Measurements from ENCODE around the gene SUCO. TPM values are rescaled to one million over a fixed set of nuclear protein-coding genes. Genes with fewer than 3 reads are reported as not detected.
"Not testable (repeated sequence)": the region's sequence is repeated elsewhere in the genome, so short reads cannot be mapped to it uniquely, and the experiment has no call there.

SUCO gene
- total RNA-seq, 2 donors from 2014 or later = 62.2 TPM

DNA sequence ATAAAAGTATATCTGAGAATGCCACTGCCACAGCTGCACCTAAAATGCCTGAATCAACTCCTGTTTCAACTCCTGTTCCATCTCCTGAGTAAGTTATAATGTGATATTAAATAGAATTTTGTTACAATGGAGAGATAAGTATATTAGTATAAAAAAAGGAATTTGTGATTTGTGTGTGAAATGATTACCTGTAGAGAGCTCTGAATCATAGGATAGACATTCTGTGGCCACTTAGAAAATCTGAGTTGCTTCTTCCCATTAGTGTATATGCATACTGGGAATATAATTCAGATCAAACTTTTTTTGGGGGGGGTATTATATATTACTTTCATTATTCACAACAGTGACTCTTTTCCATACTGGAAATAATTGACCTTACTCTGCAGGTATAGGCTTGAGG lies 52.9 kb downstream of the SUCO start:
- H3K36me3 Mint-ChIP-seq (ENCODE audit: low read depth) = peaks cover 37% of the 10 kb centered on the region
- H3K27me3 Mint-ChIP-seq (ENCODE audit: insufficient read depth) = no peaks in the 10 kb centered on the region
- peaks cover 13% of the 10 kb centered on the region for H3K4me1 Mint-ChIP-seq
- no peaks in the 10 kb centered on the region for H3K27me3 ChIP-seq (ENCODE audit: control insufficient read depth, insufficient read depth, low read length, poor library complexity, severe bottlenecking)
- TF ChIP-seq, protein P1, sequence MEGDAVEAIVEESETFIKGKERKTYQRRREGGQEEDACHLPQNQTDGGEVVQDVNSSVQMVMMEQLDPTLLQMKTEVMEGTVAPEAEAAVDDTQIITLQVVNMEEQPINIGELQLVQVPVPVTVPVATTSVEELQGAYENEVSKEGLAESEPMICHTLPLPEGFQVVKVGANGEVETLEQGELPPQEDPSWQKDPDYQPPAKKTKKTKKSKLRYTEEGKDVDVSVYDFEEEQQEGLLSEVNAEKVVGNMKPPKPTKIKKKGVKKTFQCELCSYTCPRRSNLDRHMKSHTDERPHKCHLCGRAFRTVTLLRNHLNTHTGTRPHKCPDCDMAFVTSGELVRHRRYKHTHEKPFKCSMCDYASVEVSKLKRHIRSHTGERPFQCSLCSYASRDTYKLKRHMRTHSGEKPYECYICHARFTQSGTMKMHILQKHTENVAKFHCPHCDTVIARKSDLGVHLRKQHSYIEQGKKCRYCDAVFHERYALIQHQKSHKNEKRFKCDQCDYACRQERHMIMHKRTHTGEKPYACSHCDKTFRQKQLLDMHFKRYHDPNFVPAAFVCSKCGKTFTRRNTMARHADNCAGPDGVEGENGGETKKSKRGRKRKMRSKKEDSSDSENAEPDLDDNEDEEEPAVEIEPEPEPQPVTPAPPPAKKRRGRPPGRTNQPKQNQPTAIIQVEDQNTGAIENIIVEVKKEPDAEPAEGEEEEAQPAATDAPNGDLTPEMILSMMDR (conservative IDR thresholded peaks at IDR 0.05) = no peak
- H3K9me3 Mint-ChIP-seq = peaks cover 5% of the 10 kb centered on the region
- no peak overlapping the region for H3K27ac Mint-ChIP-seq
- H3K27ac ChIP-seq (ENCODE audit: low read depth, low read length) = no peak overlapping the region
- no peak overlapping the region for H3K4me3 ChIP-seq (ENCODE audit: low read length)
- peaks cover 12% of the 10 kb centered on the region for H3K9me3 ChIP-seq (ENCODE audit: control insufficient read depth, low read length)
- no peak overlapping the region for H3K4me3 Mint-ChIP-seq
- peaks cover 8% of the 10 kb centered on the region for H3K4me1 ChIP-seq (ENCODE audit: control insufficient read depth, insufficient read depth, low read length)
- no peak overlapping the region for H3K9ac ChIP-seq (ENCODE audit: extremely low read depth, low read length, poor library complexity, severe bottlenecking)
- peaks cover 95% of the 10 kb centered on the region for H3K36me3 ChIP-seq (ENCODE audit: control insufficient read depth, insufficient read depth, low read length)
- no peak for DNase-seq

DNA sequence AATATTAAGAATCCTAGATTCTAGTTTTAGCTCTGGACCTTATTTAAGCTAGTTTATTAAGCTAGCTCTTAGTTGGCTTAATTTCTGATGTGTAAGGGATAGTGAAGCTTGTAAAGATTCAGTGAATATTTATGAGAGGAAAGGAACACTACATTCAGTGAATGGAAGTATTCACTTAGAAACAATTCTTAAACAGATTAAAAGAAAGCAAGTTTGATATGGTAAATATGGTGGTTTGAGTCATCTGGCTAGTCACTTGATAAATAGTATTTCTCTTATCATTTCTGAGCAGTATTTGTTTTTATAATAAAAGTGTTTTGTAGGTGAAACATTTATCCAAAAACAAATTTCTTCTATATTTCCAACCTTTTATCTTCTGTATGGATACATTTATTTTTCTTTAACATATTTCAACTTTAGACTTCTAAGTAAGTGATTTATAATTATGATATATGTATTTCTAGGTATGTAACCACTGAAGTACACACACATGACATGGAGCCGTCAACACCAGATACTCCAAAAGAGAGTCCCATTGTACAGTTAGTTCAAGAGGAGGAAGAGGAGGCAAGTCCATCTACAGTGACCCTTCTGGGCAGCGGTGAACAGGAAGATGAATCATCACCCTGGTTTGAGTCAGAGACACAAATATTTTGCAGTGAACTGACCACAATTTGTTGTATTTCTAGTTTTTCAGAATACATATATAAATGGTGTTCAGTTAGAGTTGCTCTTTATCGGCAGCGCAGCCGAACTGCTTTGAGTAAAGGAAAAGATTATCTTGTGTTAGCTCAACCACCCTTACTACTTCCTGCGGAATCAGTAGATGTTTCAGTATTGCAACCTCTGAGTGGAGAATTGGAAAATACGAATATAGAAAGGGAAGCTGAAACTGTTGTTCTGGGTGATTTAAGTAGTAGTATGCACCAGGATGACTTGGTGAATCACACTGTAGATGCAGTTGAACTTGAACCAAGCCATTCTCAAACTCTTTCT lies 55.6 kb downstream of the SUCO start:
- H3K9me3 Mint-ChIP-seq = peaks cover 23% of the 10 kb centered on the region
- Histone ChIP-seq H3K9me3 (ENCODE audit: control insufficient read depth, low read length) (peaks cover 22% of the 10 kb centered on the region), H3K4me3 (ENCODE audit: low read length) (no peak overlapping the region), H3K27ac (ENCODE audit: low read depth, low read length) (no peak overlapping the region), H3K9ac (ENCODE audit: extremely low read depth, low read length, poor library complexity, severe bottlenecking) (no peak overlapping the region), H3K27me3 (ENCODE audit: control insufficient read depth, insufficient read depth, low read length, poor library complexity, severe bottlenecking) (no peaks in the 10 kb centered on the region), H3K4me1 (ENCODE audit: control insufficient read depth, insufficient read depth, low read length) (no peaks in the 10 kb centered on the region), H3K36me3 (ENCODE audit: control insufficient read depth, insufficient read depth, low read length) (peaks cover 76% of the 10 kb centered on the region)
- TF ChIP-seq, protein P1 (conservative IDR thresholded peaks at IDR 0.05) = no peak
- peaks cover 55% of the 10 kb centered on the region for H3K36me3 Mint-ChIP-seq (ENCODE audit: low read depth)
- WGBS, 2 experiments (ENCODE audit: insufficient coverage in 1 of 2, insufficient read length in 1 of 2) = 93 to 95% methylated on average over 4 to 7 of the region's 7 CpGs
- H3K27ac Mint-ChIP-seq = no peak overlapping the region
- H3K27me3 Mint-ChIP-seq (ENCODE audit: insufficient read depth) = no peaks in the 10 kb centered on the region
- no peak for DNase-seq
- no peak overlapping the region for H3K4me3 Mint-ChIP-seq
- no peaks in the 10 kb centered on the region for H3K4me1 Mint-ChIP-seq

DNA sequence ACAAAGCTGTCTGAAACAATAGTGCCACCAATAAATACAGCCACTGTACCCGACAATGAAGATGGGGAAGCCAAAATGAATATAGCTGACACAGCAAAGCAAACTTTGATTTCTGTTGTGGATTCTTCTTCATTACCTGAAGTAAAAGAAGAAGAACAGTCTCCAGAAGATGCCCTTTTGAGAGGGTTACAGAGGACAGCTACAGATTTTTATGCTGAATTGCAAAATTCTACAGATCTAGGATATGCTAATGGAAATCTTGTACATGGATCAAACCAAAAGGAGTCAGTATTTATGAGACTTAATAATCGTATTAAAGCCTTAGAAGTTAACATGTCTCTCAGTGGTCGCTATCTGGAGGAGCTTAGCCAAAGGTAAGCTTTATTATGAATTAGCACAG lies 56.6 kb downstream of the SUCO start:
- Histone ChIP-seq H3K4me3 (ENCODE audit: low read length) (no peak overlapping the region), H3K9me3 (ENCODE audit: control insufficient read depth, low read length) (peaks cover 22% of the 10 kb centered on the region), H3K4me1 (ENCODE audit: control insufficient read depth, insufficient read depth, low read length) (no peaks in the 10 kb centered on the region), H3K9ac (ENCODE audit: extremely low read depth, low read length, poor library complexity, severe bottlenecking) (no peak overlapping the region), H3K27ac (ENCODE audit: low read depth, low read length) (no peak overlapping the region), H3K27me3 (ENCODE audit: control insufficient read depth, insufficient read depth, low read length, poor library complexity, severe bottlenecking) (no peaks in the 10 kb centered on the region), H3K36me3 (ENCODE audit: control insufficient read depth, insufficient read depth, low read length) (peaks cover 70% of the 10 kb centered on the region)
- TF ChIP-seq, protein P1 (conservative IDR thresholded peaks at IDR 0.05) = no peak
- Mint-ChIP-seq H3K36me3 (ENCODE audit: low read depth) (peaks cover 63% of the 10 kb centered on the region), H3K4me1 (no peaks in the 10 kb centered on the region), H3K9me3 (peaks cover 29% of the 10 kb centered on the region), H3K27me3 (ENCODE audit: insufficient read depth) (no peaks in the 10 kb centered on the region), H3K4me3 (no peak overlapping the region), H3K27ac (no peak overlapping the region)
- no peak for DNase-seq
- 94 to 100% methylated on average over 3 of the region's 3 CpGs for WGBS, 2 experiments (ENCODE audit: insufficient coverage in 1 of 2, insufficient read length in 1 of 2)

DNA sequence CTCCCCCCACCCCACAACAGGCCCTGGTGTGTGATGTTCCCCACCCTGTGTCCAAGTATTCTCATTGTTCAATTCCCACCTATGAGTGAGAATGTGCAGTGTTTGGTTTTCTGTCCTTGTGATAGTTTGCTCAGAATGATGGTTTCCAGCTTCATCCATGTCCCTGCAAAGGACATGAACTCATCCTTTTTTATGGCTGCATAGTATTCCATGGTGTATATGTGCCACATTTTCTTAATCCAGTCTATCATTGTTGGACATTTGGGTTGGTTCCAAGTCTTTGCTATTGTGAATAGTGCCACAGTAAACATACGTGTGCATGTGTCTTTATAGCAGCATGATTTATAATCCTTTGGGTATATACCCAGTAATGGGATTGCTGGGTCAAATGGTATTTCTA lies 58.5 kb downstream of the SUCO start:
- peaks cover 36% of the 10 kb centered on the region for H3K9me3 ChIP-seq (ENCODE audit: control insufficient read depth, low read length)
- not testable (repeated sequence) for H3K27ac ChIP-seq (ENCODE audit: low read depth, low read length); H3K4me1 ChIP-seq (ENCODE audit: control insufficient read depth, insufficient read depth, low read length); H3K27me3 Mint-ChIP-seq (ENCODE audit: insufficient read depth); H3K4me3 Mint-ChIP-seq; H3K9ac ChIP-seq (ENCODE audit: extremely low read depth, low read length, poor library complexity, severe bottlenecking); DNase-seq; H3K4me3 ChIP-seq (ENCODE audit: low read length); H3K27ac Mint-ChIP-seq; H3K4me1 Mint-ChIP-seq; H3K27me3 ChIP-seq (ENCODE audit: control insufficient read depth, insufficient read depth, low read length, poor library complexity, severe bottlenecking)
- no CpG with 5 or more reads among the region's 1 CpG for WGBS, 2 experiments (ENCODE audit: insufficient coverage in 1 of 2, insufficient read length in 1 of 2)
- peaks cover 63% of the 10 kb centered on the region for H3K36me3 ChIP-seq (ENCODE audit: control insufficient read depth, insufficient read depth, low read length)
- Mint-ChIP-seq H3K9me3 (peaks cover 48% of the 10 kb centered on the region), H3K36me3 (ENCODE audit: low read depth) (peaks cover 82% of the 10 kb centered on the region)

DNA sequence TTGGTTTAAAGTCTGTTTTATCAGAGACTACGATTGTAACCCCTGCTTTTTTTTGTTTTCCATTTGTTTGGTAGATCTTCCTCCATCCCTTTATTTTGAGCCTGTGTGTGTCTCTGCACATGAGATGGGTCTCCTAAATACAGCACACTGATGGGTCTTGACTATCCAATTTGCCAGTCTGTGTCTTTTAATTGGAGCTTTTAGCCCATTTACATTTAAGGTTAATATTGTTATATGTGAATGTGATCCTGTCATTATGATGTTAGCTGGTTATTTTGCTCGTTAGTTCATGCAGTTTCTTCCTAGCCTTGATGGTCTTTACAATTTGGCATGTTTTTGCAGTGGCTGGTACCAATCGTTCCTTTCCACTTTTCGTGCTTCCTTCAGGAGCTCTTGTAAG lies 62.1 kb downstream of the SUCO start:
- Histone ChIP-seq H3K36me3 (ENCODE audit: control insufficient read depth, insufficient read depth, low read length) (peaks cover 59% of the 10 kb centered on the region), H3K9me3 (ENCODE audit: control insufficient read depth, low read length) (peaks cover 63% of the 10 kb centered on the region)
- peaks cover 88% of the 10 kb centered on the region for H3K36me3 Mint-ChIP-seq (ENCODE audit: low read depth)
- not testable (repeated sequence) for H3K27ac Mint-ChIP-seq; H3K27me3 ChIP-seq (ENCODE audit: control insufficient read depth, insufficient read depth, low read length, poor library complexity, severe bottlenecking); H3K27me3 Mint-ChIP-seq (ENCODE audit: insufficient read depth); H3K4me1 Mint-ChIP-seq; H3K27ac ChIP-seq (ENCODE audit: low read depth, low read length); H3K9ac ChIP-seq (ENCODE audit: extremely low read depth, low read length, poor library complexity, severe bottlenecking); H3K4me1 ChIP-seq (ENCODE audit: control insufficient read depth, insufficient read depth, low read length); H3K4me3 ChIP-seq (ENCODE audit: low read length); DNase-seq; H3K4me3 Mint-ChIP-seq
- peaks cover 70% of the 10 kb centered on the region for H3K9me3 Mint-ChIP-seq
- WGBS, 2 experiments (ENCODE audit: insufficient coverage in 1 of 2, insufficient read length in 1 of 2) = 89 to 92% methylated on average over 3 to 4 of the region's 4 CpGs

Measured in endodermal cell (in vitro differentiated cells).